Measurements from ENCODE around the gene SLC12A5. TPM values are rescaled to one million over a fixed set of nuclear protein-coding genes. Genes with fewer than 3 reads are reported as not detected.
"Not testable (repeated sequence)": the region's sequence is repeated elsewhere in the genome, so short reads cannot be mapped to it uniquely, and the experiment has no call there.

Gene SLC12A5
- 10.4 TPM for total RNA-seq (ENCODE audit: unreplicated experiment)
- long read RNA-seq, partial matches to known transcripts, result 0 of 1 reads
- long read RNA-seq, other reads (novel, unspliced or antisense), result 0 of 1 reads

DNA sequence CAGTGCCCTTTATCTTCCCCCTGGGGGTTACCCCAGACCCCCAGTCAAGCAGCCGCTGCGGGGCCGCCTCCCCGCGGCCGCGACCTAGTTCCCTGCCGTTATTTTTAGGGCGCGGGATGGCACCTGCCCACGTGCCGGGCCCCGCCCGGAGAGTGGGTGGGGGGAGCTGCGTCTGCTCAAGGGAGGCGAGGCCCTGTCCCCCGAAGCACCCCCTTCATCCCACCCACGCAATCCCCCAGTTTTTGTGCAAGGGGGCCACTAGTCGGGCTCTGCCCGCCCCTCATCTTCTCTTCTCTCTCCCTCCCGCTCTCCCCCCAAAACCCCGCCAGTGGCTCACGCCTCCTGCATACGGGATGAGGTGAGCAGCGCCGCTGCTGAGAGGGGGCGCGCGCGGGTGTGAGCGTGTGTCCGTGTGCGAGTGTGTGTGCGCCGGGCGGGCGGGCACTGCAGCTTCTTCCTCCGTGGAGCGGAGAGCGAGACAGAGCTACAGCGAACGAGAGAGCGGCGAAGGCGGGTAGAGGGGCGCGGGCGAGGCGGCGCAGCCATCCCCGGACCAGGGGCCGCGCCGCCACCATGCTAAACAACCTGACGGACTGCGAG, at the start of gene SLC12A5:
Gene SLC12A5, plus strand, starts transcription at position 444 of the 600 bp plus-strand sequence. Its CDS starts 130 bp downstream, at position 574.
- Mint-ChIP-seq H3K4me3 (ENCODE audit: unreplicated experiment) (peak within 1 kb of the TSS; percentile 59), H3K36me3 (ENCODE audit: unreplicated experiment) (peaks cover 5% of the 10 kb centered on the region), H3K27ac (ENCODE audit: unreplicated experiment) (no peak within 1 kb of the TSS), H3K27me3 (ENCODE audit: unreplicated experiment) (peaks cover 30% of the 10 kb centered on the region), H3K4me1 (ENCODE audit: low read depth, unreplicated experiment) (peaks cover 10% of the 10 kb centered on the region), H3K9me3 (ENCODE audit: unreplicated experiment) (peaks cover 4% of the 10 kb centered on the region)
- TF ChIP-seq, protein P1, sequence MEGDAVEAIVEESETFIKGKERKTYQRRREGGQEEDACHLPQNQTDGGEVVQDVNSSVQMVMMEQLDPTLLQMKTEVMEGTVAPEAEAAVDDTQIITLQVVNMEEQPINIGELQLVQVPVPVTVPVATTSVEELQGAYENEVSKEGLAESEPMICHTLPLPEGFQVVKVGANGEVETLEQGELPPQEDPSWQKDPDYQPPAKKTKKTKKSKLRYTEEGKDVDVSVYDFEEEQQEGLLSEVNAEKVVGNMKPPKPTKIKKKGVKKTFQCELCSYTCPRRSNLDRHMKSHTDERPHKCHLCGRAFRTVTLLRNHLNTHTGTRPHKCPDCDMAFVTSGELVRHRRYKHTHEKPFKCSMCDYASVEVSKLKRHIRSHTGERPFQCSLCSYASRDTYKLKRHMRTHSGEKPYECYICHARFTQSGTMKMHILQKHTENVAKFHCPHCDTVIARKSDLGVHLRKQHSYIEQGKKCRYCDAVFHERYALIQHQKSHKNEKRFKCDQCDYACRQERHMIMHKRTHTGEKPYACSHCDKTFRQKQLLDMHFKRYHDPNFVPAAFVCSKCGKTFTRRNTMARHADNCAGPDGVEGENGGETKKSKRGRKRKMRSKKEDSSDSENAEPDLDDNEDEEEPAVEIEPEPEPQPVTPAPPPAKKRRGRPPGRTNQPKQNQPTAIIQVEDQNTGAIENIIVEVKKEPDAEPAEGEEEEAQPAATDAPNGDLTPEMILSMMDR (IDR thresholded peaks at IDR 0.05; ENCODE audit: partially characterized antibody, unreplicated experiment), result no peak
- DNase-seq, result no peak

DNA sequence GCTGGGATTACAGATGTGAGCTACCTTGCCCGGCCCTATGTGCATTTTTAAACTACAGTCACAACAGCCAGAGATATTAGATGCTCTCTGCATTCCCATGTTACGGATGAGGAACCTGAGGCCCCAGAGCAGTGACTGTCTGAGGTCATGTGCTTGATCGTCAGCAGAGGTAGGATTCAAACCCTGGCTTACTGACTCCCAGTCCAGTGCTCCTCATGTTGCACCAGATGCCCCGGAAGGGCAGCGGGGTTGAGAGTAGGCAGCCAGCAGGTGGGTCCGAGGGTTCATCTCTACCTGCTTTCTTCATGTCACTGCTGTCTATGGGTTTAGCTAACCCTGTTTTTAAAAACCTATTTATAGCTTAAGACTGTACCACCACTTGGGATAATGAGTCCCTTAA, 47.8 kb upstream of the SLC12A5 start:
- TF ChIP-seq, protein P1 (IDR thresholded peaks at IDR 0.05; ENCODE audit: partially characterized antibody, unreplicated experiment), result no peak
- no peak overlapping the region for H3K27ac Mint-ChIP-seq (ENCODE audit: unreplicated experiment)
- H3K4me1 Mint-ChIP-seq (ENCODE audit: low read depth, unreplicated experiment), result peaks cover 8% of the 10 kb centered on the region
- no peaks in the 10 kb centered on the region for H3K36me3 Mint-ChIP-seq (ENCODE audit: unreplicated experiment)
- H3K4me3 Mint-ChIP-seq (ENCODE audit: unreplicated experiment), result no peak overlapping the region
- peaks cover 1% of the 10 kb centered on the region for H3K27me3 Mint-ChIP-seq (ENCODE audit: unreplicated experiment)
- peaks cover 3% of the 10 kb centered on the region for H3K9me3 Mint-ChIP-seq (ENCODE audit: unreplicated experiment)
- DNase-seq, result no peak

GRCh38 chr20:45983279-45983743, 45.7 kb upstream of the SLC12A5 start:
- no peak for DNase-seq
- H3K27me3 Mint-ChIP-seq (ENCODE audit: unreplicated experiment), result peaks cover 1% of the 10 kb centered on the region
- no peak overlapping the region for H3K27ac Mint-ChIP-seq (ENCODE audit: unreplicated experiment)
- no peaks in the 10 kb centered on the region for H3K36me3 Mint-ChIP-seq (ENCODE audit: unreplicated experiment)
- peaks cover 8% of the 10 kb centered on the region for H3K4me1 Mint-ChIP-seq (ENCODE audit: low read depth, unreplicated experiment)
- H3K4me3 Mint-ChIP-seq (ENCODE audit: unreplicated experiment), result no peak overlapping the region
- TF ChIP-seq, protein P1 (IDR thresholded peaks at IDR 0.05; ENCODE audit: partially characterized antibody, unreplicated experiment), result no peak
- H3K9me3 Mint-ChIP-seq (ENCODE audit: unreplicated experiment), result peaks cover 3% of the 10 kb centered on the region

DNA sequence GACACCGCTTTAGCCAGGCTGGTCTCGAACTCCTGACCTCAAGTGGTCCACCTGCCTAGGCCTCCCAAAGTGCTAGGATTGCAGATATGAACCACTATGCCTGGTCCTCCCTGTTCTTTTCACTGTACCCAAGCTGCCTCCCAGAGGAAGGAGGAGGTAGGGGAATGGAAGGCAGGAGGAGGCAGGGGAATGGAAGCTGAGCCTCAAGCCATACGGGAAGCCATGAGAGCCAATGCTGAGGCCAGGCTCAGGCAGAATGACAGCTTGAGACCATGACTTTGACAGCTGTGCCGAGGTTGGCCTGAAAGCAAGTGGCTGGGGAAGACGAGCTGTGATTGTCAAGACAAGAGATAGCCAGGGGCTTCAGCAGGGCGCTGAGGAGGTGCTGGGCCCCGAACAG, 43.4 kb upstream of the SLC12A5 start:
- H3K4me1 Mint-ChIP-seq (ENCODE audit: low read depth, unreplicated experiment), result peaks cover 11% of the 10 kb centered on the region
- H3K27ac Mint-ChIP-seq (ENCODE audit: unreplicated experiment), result peak overlapping the region; percentile 22
- TF ChIP-seq, protein P1 (IDR thresholded peaks at IDR 0.05; ENCODE audit: partially characterized antibody, unreplicated experiment), result no peak
- H3K27me3 Mint-ChIP-seq (ENCODE audit: unreplicated experiment), result peaks cover 1% of the 10 kb centered on the region
- H3K36me3 Mint-ChIP-seq (ENCODE audit: unreplicated experiment), result no peaks in the 10 kb centered on the region
- DNase-seq, result peak; percentile 56
- peaks cover 6% of the 10 kb centered on the region for H3K9me3 Mint-ChIP-seq (ENCODE audit: unreplicated experiment)
- H3K4me3 Mint-ChIP-seq (ENCODE audit: unreplicated experiment), result no peak overlapping the region

DNA sequence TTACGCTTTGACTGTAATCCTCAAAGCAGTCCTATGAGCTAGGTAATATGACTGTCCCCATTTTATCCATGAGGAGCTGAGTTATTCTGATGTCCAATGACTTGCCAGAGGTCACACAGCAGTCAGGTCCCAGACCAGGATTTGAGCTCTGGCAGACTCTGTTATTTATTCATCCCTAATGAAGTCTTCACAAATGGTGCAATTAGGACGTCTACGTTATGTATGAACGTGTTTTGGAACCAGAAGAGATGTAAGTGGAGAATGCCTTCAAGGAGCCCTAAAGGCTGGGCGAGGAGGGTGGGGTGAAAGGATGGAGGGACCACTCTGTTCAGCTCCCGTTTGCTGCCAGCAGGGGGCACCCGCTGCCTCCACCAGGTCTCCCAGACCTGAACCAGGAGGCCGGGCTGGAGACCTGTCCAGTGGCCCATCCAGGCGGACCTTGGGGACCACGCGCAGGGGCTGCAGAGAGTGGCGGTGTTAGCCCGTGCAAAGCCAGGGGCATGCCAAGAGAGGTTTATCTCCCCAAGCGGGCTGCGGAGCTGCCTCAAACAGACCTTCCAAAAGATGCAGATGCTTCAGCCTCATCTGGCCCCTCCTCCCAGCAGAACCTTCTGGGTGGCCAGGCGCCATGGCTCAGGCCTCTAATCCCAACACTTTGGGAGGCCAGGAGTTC, 41.8 kb upstream of the SLC12A5 start:
- H3K27me3 Mint-ChIP-seq (ENCODE audit: unreplicated experiment), result peaks cover 1% of the 10 kb centered on the region
- H3K9me3 Mint-ChIP-seq (ENCODE audit: unreplicated experiment), result peaks cover 6% of the 10 kb centered on the region
- TF ChIP-seq, protein P1 (IDR thresholded peaks at IDR 0.05; ENCODE audit: partially characterized antibody, unreplicated experiment), result peak; percentile 90
- H3K4me3 Mint-ChIP-seq (ENCODE audit: unreplicated experiment), result no peak overlapping the region
- H3K27ac Mint-ChIP-seq (ENCODE audit: unreplicated experiment), result no peak overlapping the region
- H3K36me3 Mint-ChIP-seq (ENCODE audit: unreplicated experiment), result no peaks in the 10 kb centered on the region
- DNase-seq, result peak; percentile 88
- peaks cover 11% of the 10 kb centered on the region for H3K4me1 Mint-ChIP-seq (ENCODE audit: low read depth, unreplicated experiment)

GRCh38 chr20:45988830-45989229, 40.2 kb upstream of the SLC12A5 start:
- not testable (repeated sequence) for H3K4me3 Mint-ChIP-seq (ENCODE audit: unreplicated experiment); DNase-seq; H3K27ac Mint-ChIP-seq (ENCODE audit: unreplicated experiment); H3K27me3 Mint-ChIP-seq (ENCODE audit: unreplicated experiment); H3K4me1 Mint-ChIP-seq (ENCODE audit: low read depth, unreplicated experiment); H3K9me3 Mint-ChIP-seq (ENCODE audit: unreplicated experiment); H3K36me3 Mint-ChIP-seq (ENCODE audit: unreplicated experiment)
